Aorta (tissue), 5 donors: ENCODE results near the gene SFXN3. TPM values are rescaled to one million over a fixed set of nuclear protein-coding genes. Genes with fewer than 3 reads are reported as not detected.

Experiments used
- ATAC-seq: fragments of 200-7000 bp; cut with Tn5 transposase; one replicate; pipeline ENCODE4 v1.9.1; 2022; ENCODE audit warnings: moderate library complexity; ENCODE audit not compliant: low FRiP score
- DNase-seq, 2 donors: peaks; one replicate each; pipeline ENCODE4 v3.0.0-alpha.2; 2020
- H3K27ac ChIP-seq, 2 donors: one replicate each; pipeline ENCODE4 v1.5.1; 2013; ENCODE audit warnings: low read length in 2 of 2, mild to moderate bottlenecking in 2 of 2, moderate library complexity in 2 of 2, control low read depth in 1 of 2, inconsistent platforms in 1 of 2, low read depth in 1 of 2
- H3K27me3 ChIP-seq, 2 donors: one replicate each; pipeline ENCODE4 v1.6.1; 2013; ENCODE audit warnings: control low read depth in 1 of 2, low read length in 1 of 2, mild to moderate bottlenecking in 1 of 2, moderate library complexity in 1 of 2; ENCODE audit not compliant: insufficient read depth in 2 of 2, control insufficient read depth in 1 of 2
- H3K36me3 ChIP-seq, 2 donors: one replicate each; pipeline ENCODE4 v1.6.1; 2013; ENCODE audit warnings: control low read depth in 1 of 2, low read length in 1 of 2, mild to moderate bottlenecking in 1 of 2; ENCODE audit not compliant: insufficient read depth in 2 of 2, control insufficient read depth in 1 of 2
- H3K4me1 ChIP-seq, 2 donors: one replicate each; pipeline ENCODE4 v1.6.1; 2013; ENCODE audit warnings: low read length in 2 of 2, control low read depth in 1 of 2, mild to moderate bottlenecking in 1 of 2, moderate library complexity in 1 of 2; ENCODE audit not compliant: insufficient read depth in 2 of 2, control insufficient read depth in 1 of 2
- H3K4me3 ChIP-seq, 2 donors: one replicate each; pipeline ENCODE4 v1.5.1; 2013; ENCODE audit warnings: low read length in 2 of 2, control low read depth in 1 of 2, mild to moderate bottlenecking in 1 of 2
- H3K9me3 ChIP-seq: one replicate; pipeline ENCODE4 v1.6.1; 2013; ENCODE audit warnings: mild to moderate bottlenecking, low read length; ENCODE audit not compliant: control insufficient read depth
- WGBS, 2 donors: extraction: QIAGEN DNeasy Blood & Tissue Kit; methylation state at CpG; one replicate each; pipeline ENCODE4 v1.1.7; 2013; 5-methylcytosine and 5-hydroxymethylcytosine counted together
- intact Hi-C, 2 donors: fragments of 100-400 bp; cut with DNase I; formaldehyde crosslinking; loops; one replicate each; pipeline versions ENCODE4 v1.14.2 to v1.15.0; 2022
- polyA plus RNA-seq, 2 donors: library from polyadenylated mRNA; stranded (reverse); fragments of 200-250 nt; gene quantifications; one replicate each; pipeline ENCODE4 v1.2.3, GENCODE V29; 2013
- total RNA-seq, 2 donors: library from RNA; stranded (reverse); fragmentation: NEBNext Ultra II Directional; extraction: Animal tissue kit (Norgen Biotek cat#: 25700); gene quantifications; one replicate each; pipeline ENCODE4 v1.2.1, GENCODE V29; 2021
- donor health status: healthy with polysubstance abuse.
- donor health status: Bipolar disorder and iron deficiency.
- donor health status: DM: no; HTN: no; CAD: no.
- donor health status: DM: no; HTN: no; CAD: no.
- donor health status: DM: yes; HTN: yes; CAD: no.

The SFXN3 gene
- total and polyA plus RNA-seq, 4 donors: 42.6 to 113 (median 94.3) TPM

GRCh38 chr10:101011517-101012423 lies 19.3 kb upstream of the SFXN3 start:
- no peak overlapping the region for H3K4me3 ChIP-seq
- intact Hi-C loops: loop anchor here in 1 of 2 donors (2.0 kb wide), 1 partner anchor 13 kb away; the partner anchor contains the start of gene LZTS2
- H3K9me3 ChIP-seq: no peaks in the 10 kb centered on the region
- H3K36me3 ChIP-seq: no peaks in the 10 kb centered on the region
- no peaks in the 10 kb centered on the region for H3K4me1 ChIP-seq
- 63 to 66% methylated on average over 21 to 22 of the region's 22 CpGs for WGBS, 2 donors
- no peaks in the 10 kb centered on the region for H3K27me3 ChIP-seq
- DNase-seq (peak in 1 of 2 donors; percentile 70), ATAC-seq (no peak)
- H3K27ac ChIP-seq: no peak overlapping the region

- Histone ChIP-seq H3K36me3 (no peaks in the 10 kb centered on the region), H3K9me3 (no peaks in the 10 kb centered on the region), H3K27ac (no peak overlapping the region), H3K4me3 (no peak overlapping the region), H3K4me1 (no peaks in the 10 kb centered on the region), H3K27me3 (no peaks in the 10 kb centered on the region)
- 19 to 22% methylated on average over 13 to 14 of the region's 14 CpGs for WGBS, 2 donors
- ATAC-seq (peak; percentile 90), DNase-seq (peak; percentile 94 to 96)
- intact Hi-C loops: loop anchor here in 1 of 2 donors (2.0 kb wide), 1 partner anchor 14 kb away; the partner anchor contains the start of gene LZTS2
Observed at GRCh38 chr10:101012525-101013364, 18.3 kb upstream of the SFXN3 start.

GRCh38 chr10:101013365-101013825 lies 17.6 kb upstream of the SFXN3 start:
- Histone ChIP-seq H3K27me3 (no peaks in the 10 kb centered on the region), H3K4me1 (no peaks in the 10 kb centered on the region), H3K9me3 (no peaks in the 10 kb centered on the region), H3K36me3 (no peaks in the 10 kb centered on the region), H3K27ac (no peak overlapping the region), H3K4me3 (no peak overlapping the region)
- WGBS, 2 donors: 50 to 52% methylated on average over 9 of the region's 9 CpGs
- intact Hi-C loops: loop anchor here in 1 of 2 donors (2.0 kb wide), 1 partner anchor 15 kb away; the partner anchor contains the start of gene LZTS2
- no peak for ATAC-seq
- no peak for DNase-seq

GRCh38 chr10:101014230-101014884 lies 16.7 kb upstream of the SFXN3 start:
- peak; percentile 84 to 96 for DNase-seq

GRCh38 chr10:101014966-101015581 lies 16.0 kb upstream of the SFXN3 start:
- H3K9me3 ChIP-seq: no peaks in the 10 kb centered on the region
- no peak overlapping the region for H3K4me3 ChIP-seq
- DNase-seq (no peak), ATAC-seq (no peak)
- no peak overlapping the region for H3K27ac ChIP-seq
- intact Hi-C loops: loop anchor here in 1 of 2 donors (1.0 kb wide), 1 partner anchor 21 kb away; no protein-coding TSS in a partner anchor
- WGBS, 2 donors: 46 to 61% methylated on average over 6 to 7 of the region's 7 CpGs
- no peaks in the 10 kb centered on the region for H3K36me3 ChIP-seq
- H3K27me3 ChIP-seq: no peaks in the 10 kb centered on the region
- H3K4me1 ChIP-seq: no peaks in the 10 kb centered on the region

More at GRCh38 chr10:101014230-101014884, 16.7 kb upstream of the SFXN3 start:
- peak; percentile 86 for ATAC-seq
- no peaks in the 10 kb centered on the region for H3K36me3 ChIP-seq
- no peak overlapping the region for H3K27ac ChIP-seq
- H3K4me3 ChIP-seq: no peak overlapping the region
- H3K4me1 ChIP-seq: no peaks in the 10 kb centered on the region
- 18 to 19% methylated on average over 11 of the region's 11 CpGs for WGBS, 2 donors
- H3K27me3 ChIP-seq: no peaks in the 10 kb centered on the region
- no peaks in the 10 kb centered on the region for H3K9me3 ChIP-seq
- intact Hi-C loops: loop anchor here in 1 of 2 donors (1.0 kb wide), 1 partner anchor 20 kb away; no protein-coding TSS in a partner anchor

GRCh38 chr10:101015582-101015973 lies 15.5 kb upstream of the SFXN3 start:
- Histone ChIP-seq H3K9me3 (no peaks in the 10 kb centered on the region), H3K27ac (no peak overlapping the region), H3K4me3 (no peak overlapping the region), H3K36me3 (no peaks in the 10 kb centered on the region), H3K27me3 (no peaks in the 10 kb centered on the region), H3K4me1 (no peaks in the 10 kb centered on the region)
- intact Hi-C loops: no loop called here
- DNase-seq (peak in 1 of 2 donors; percentile 73), ATAC-seq (no peak)
- 79 to 84% methylated on average over 6 to 8 of the region's 8 CpGs for WGBS, 2 donors

GRCh38 chr10:101016814-101017213 lies 14.2 kb upstream of the SFXN3 start:
- Histone ChIP-seq H3K36me3 (no peaks in the 10 kb centered on the region), H3K9me3 (no peaks in the 10 kb centered on the region), H3K27ac (no peak overlapping the region), H3K4me1 (no peaks in the 10 kb centered on the region), H3K4me3 (no peak overlapping the region), H3K27me3 (no peaks in the 10 kb centered on the region)
- ATAC-seq (no peak), DNase-seq (no peak)
- WGBS, 2 donors: 54 to 59% methylated on average over 5 of the region's 5 CpGs
- intact Hi-C loops: no loop called here
